ENCODE measurements around the gene RASA2. TPM values are rescaled to one million over a fixed set of nuclear protein-coding genes. Genes with fewer than 3 reads are reported as not detected.
"Not testable (repeated sequence)": the region's sequence is repeated elsewhere in the genome, so short reads cannot be mapped to it uniquely, and the experiment has no call there.

The RASA2 gene
- polyA plus RNA-seq, 1 donor: 9.8 TPM

GRCh38 chr3:141576744-141577052 lies 89.9 kb downstream of the RASA2 start:
- DNase-seq (ENCODE audit: low read depth): no peak

DNA sequence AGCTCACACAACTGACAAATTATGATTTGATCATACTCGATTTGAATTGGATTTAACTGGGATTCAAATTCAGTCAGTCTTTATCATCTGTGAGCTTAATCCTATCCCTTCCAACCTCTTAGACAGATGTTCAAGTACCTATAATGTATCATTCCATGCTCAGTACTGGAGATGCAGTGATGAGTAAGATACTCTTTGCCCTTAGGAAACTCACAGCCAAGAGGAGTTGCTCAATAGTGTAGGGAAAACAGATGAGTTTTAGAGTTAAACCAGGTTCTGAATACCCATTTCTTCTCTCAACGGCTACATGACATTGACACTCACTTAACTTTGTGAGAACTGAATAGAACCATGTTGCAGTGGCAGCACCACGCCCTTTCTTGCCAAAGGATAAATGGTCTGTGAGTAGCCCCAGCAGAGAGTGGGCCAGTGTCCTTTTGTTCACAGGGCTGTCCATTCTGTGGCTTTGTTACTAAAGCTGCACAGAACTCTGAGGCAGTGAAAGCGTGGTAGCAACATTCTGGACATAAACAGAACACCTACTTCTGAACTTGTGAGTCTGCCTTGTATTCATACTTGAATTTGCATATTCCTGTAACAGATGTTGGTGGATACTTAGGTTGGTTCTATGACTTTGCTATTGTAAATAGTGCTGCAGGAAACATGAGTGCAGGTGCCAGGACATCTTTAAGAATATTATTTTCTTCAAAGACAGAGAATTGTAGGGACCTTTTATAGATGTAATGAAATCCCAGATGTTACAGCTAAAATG lies 91.6 kb downstream of the RASA2 start:
- no peak for DNase-seq (ENCODE audit: low read depth)

DNA sequence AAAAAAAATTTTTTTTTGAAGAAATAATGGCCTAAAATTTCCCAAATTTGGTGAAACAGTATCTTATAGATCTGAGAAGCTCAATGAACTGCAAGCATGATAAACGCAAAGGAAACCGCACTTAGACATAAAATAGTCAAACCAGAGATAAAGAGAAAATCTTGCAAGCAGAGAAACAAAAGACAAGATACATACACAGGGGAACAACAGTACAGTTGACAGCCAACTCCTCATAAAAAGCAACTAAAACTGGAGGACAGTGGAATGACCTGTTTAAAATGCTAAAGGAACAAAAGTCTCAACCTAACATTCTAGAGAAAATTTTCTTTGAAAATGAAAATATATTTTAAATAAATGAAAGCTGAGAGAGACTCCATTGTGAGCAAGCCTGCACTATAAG lies 107.5 kb downstream of the RASA2 start:
- no peak for DNase-seq (ENCODE audit: low read depth)

- DNase-seq (ENCODE audit: low read depth): no peak
Measured at GRCh38 chr3:141597931-141598330, 111.1 kb downstream of the RASA2 start.

DNA sequence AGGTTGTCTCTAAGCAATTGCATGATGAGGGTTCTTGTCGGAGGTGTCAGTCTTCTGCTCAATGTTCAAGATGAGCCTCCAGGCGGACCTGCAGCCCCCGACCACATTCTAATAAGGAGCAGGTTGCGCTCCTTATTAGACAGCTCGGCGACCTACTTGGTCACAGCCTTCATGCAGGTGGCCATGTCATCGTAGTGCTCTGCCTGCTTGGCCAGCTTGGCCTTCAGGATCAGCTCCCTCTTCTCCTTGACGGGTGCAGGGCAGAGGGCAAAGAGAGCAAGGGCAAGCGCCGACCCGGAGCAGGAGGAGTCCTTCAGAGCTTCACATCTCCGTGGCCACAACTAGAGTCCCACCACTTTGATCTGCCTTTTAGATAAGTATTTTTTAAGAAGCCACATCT lies 113.5 kb downstream of the RASA2 start:
- no peak for DNase-seq (ENCODE audit: low read depth)

DNA sequence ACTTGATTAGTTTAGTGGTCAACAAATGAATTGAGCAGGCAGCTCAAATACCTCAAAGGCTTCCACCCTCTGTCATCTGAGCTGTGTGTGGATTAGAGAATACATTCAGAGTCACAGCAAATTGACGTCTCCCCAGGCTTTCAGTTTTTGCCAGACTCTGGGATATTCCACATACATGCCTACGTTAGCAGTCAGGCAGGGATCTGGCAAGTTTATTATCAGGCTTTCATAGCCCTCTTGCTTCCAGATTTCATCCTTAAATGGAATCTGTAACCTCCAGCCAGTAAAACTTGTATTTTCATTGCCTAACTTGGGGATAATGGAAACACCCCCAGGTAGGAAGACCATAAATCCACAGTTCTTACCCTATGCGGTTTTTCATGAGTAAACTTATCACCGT lies 115.9 kb downstream of the RASA2 start:
- DNase-seq (ENCODE audit: low read depth): no peak

DNA sequence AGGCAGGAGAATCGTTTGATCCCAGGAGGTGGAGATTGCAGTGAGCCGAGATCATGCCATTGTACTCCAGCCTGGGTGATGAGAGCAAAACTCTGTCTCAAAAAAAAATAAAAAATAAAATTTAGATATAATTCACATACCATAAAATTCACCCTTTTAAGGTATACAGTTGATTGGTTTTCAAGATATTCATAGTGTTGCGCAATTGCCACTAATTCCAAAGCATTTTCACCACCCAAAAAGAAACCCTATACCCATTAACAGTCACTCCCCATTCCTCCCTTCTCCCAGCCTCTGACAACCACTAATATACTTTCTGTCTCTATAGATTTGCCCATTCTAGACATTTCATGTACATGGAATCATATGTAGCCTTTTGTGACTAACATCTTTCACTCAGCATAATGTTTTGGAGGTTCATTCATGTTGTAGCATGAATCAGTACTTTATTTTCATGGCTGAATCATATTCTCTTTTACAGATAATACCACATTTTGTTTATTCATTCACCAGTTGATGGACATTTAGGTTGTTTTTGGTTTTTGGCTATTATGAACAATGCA lies 116.7 kb downstream of the RASA2 start:
- DNase-seq (ENCODE audit: low read depth): no peak

DNA sequence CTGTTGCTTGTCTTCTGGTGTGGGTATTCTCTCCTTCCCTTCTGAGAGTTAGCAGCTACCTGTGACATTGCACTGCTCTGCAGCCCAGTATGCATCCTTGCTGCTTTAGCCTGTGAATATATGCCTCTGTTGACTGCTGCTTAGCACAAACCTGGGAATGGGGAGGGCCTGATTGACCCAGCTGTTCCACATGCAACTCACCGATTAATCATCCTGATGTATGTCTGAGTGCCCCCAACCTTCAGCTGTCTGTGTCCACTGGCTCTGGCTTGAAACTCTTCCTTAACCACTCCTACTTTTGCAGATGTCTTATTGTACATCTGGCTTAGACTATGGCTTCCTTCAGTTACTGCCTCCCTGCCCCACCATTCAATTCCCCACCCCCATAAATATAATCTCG lies 119.1 kb downstream of the RASA2 start:
- DNase-seq (ENCODE audit: low read depth): no peak

- no peak for DNase-seq (ENCODE audit: low read depth)
Measured at GRCh38 chr3:141608438-141608837, 121.6 kb downstream of the RASA2 start.

GRCh38 chr3:141610939-141611338 lies 124.1 kb downstream of the RASA2 start:
- no peak for DNase-seq (ENCODE audit: low read depth)

DNA sequence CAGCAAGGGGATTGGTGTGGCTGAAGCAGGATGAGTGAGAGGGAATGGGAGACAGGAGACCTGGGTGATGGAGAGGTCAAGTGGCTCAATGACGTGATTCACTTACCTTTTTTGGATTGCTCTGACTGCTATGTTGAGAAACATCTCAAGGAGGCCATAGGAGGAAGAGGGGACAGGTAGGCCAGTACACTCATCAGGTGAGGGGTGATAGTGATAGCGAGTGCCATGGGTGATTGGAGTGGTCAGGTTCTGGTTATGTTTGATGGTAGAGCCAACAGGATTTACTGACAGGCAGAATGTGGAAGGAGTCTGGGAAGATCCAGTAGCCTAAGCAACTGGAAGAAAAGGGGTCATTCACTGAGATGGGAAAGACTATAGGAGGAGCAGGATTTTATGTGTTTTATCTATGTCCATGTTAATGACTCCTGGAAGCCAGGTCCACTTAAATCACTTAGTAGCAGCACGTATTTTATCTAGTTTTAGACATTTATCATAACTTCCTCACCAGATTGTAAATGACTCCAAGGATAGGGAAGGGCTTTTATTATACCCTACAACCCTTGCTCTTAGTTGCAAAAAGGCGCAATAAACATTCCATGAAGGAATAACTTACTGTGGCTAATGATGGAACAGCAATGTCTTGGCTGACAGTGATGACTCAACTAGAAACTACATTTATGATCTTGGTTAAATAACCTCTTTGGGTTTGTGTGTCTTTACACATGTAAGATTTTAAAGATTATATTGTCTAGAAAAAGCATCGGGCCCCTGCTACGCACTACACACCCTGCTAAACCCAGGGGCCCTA lies 131.5 kb downstream of the RASA2 start:
- no peak for DNase-seq (ENCODE audit: low read depth)

GRCh38 chr3:141618938-141619337 lies 132.1 kb downstream of the RASA2 start:
- DNase-seq (ENCODE audit: low read depth): no peak

DNA sequence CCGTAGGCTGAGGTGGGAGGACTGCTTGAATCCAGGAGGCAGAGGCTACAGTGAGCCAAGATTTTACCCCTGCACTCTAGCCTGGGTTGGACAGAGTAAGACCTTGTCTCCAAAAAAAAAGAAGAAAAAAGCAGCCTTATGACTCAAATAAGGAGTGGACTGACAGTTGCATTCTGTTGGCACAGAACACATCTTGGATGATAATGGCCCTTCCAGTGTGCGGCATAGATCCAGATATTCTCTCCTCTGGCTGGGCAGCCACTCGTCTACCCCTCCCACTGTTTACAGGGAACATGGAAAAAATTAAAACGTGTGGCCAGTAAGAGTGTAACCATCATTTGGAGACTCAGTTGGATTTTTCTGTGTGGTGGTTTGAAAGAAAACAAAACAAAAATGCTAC lies 132.6 kb downstream of the RASA2 start:
- no peak for DNase-seq (ENCODE audit: low read depth)

DNA sequence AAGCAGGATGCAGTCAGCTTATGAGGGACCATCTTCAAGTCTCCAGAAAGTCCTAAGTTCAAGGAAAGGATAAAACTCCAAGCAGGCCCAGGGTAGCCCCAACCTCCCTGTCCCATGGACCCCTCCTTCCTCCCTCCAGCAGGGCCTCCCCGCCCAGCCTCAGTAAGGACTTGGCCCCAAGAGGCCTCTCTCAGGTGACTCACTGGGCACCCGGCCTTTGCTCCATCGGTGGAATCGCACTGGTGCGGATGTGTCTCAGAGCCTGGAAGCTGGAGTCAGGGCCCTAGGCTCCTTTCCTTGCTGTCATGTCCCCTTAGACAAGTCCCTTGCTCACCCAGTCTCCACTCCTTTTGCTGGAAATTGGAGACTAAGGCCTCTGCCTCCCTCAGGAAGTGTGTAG lies 136.9 kb downstream of the RASA2 start:
- DNase-seq (ENCODE audit: low read depth): no peak

GRCh38 chr3:141625506-141625905 lies 138.7 kb downstream of the RASA2 start:
- no peak for DNase-seq (ENCODE audit: low read depth)

- not testable (repeated sequence) for DNase-seq (ENCODE audit: low read depth)
Measured at GRCh38 chr3:141628334-141628733, 141.5 kb downstream of the RASA2 start.

GRCh38 chr3:141628868-141629441 lies 142.1 kb downstream of the RASA2 start:
- DNase-seq (ENCODE audit: low read depth): not testable (repeated sequence)

- DNase-seq (ENCODE audit: low read depth): no peak
Measured at GRCh38 chr3:141629976-141630375, 143.1 kb downstream of the RASA2 start.

- DNase-seq (ENCODE audit: low read depth): no peak
Measured at GRCh38 chr3:141632779-141633374, 146.1 kb downstream of the RASA2 start.

- no peak for DNase-seq (ENCODE audit: low read depth)
Measured at GRCh38 chr3:141642215-141642614, 155.4 kb downstream of the RASA2 start.

GRCh38 chr3:141643391-141643790 lies 156.6 kb downstream of the RASA2 start:
- no peak for DNase-seq (ENCODE audit: low read depth)

DNA sequence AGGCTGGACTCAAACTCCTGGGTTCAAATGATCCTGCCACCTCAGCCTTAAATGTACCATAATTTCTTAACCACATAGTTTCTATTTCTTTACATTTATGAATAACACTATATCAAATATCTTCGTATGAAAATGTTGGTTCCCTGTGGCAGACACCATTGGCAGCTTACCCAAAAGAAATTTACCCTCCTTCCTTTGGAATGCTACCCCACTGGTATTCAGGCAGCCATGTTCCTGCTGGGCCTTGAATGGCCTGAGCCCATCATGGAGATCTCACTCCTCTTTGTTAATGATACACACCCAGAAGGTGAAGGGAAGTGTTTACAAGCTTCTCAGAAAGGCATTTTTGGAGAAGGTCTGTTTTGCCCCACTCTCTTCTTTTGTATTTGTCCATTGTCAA lies 157.0 kb downstream of the RASA2 start:
- DNase-seq (ENCODE audit: low read depth): no peak
